NCI-H345 (cell line): Measurements from ENCODE around the gene ZBED4.
A peak's percentile ranks its signal among the peaks of the same experiment; 100 is the strongest.
"Not testable (repeated sequence)": the region's sequence is repeated elsewhere in the genome, so short reads cannot be mapped to it uniquely, and the experiment has no call there.

Source experiments
- DNase-seq: peaks from one replicate; lab custom pipeline; 2025; lab: John Stamatoyannopoulos, UW

The ZBED4 gene, protein sequence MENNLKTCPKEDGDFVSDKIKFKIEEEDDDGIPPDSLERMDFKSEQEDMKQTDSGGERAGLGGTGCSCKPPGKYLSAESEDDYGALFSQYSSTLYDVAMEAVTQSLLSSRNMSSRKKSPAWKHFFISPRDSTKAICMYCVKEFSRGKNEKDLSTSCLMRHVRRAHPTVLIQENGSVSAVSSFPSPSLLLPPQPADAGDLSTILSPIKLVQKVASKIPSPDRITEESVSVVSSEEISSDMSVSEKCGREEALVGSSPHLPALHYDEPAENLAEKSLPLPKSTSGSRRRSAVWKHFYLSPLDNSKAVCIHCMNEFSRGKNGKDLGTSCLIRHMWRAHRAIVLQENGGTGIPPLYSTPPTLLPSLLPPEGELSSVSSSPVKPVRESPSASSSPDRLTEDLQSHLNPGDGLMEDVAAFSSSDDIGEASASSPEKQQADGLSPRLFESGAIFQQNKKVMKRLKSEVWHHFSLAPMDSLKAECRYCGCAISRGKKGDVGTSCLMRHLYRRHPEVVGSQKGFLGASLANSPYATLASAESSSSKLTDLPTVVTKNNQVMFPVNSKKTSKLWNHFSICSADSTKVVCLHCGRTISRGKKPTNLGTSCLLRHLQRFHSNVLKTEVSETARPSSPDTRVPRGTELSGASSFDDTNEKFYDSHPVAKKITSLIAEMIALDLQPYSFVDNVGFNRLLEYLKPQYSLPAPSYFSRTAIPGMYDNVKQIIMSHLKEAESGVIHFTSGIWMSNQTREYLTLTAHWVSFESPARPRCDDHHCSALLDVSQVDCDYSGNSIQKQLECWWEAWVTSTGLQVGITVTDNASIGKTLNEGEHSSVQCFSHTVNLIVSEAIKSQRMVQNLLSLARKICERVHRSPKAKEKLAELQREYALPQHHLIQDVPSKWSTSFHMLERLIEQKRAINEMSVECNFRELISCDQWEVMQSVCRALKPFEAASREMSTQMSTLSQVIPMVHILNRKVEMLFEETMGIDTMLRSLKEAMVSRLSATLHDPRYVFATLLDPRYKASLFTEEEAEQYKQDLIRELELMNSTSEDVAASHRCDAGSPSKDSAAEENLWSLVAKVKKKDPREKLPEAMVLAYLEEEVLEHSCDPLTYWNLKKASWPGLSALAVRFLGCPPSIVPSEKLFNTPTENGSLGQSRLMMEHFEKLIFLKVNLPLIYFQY

DNA sequence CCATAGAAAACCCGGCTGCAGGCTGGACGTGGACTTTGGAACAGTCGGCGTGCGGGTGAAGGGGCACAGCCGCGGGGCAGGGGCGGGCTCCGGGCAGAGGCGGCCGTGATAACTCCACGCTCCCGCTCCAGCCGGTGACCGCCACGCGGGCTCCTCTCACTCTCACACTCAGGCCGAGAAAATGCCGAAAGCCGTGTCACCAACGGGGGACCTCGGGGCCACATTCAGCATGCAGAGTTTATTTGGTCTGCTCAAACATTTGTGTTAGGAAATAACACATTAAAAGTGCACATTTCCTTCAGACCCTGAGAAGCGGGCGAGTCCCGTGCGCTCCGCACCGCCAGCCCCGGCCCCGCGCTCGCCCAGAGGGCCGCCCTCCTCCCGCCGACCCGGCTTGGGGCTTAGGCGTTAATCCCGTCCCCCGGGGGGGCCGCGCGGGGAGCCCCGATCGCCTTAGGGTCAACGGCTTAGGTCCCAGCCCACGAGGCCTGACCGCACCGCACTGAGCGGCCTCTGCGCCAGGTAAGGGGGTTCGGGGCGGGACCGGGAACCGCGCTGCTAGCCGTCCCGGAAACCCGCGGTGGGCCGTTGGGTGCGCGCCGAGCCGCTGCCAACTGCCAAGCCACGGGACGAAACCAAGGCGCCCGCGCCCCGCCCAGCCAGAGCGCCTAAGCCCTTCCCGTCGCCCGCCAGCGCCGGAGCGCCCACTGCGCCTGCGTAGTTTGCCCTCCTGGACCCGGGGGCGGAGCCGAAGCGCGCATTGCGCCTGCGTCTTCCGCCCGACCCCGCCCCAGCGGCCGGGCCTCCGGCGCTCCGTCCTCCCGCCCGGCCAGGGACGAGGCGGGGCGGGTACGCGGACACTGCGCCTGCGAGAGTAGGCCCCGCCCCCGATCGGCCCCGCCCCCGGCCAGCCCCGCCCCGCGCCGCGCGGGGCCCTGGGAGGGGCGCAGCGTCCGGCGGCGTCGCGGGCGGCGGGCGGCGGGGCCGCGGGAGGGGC lies at the start of gene ZBED4:
TSS of gene ZBED4 (plus strand) at position 947 of the 997 bp plus-strand sequence. CDS start 29,819 bp downstream, outside the sequence.
- peak; percentile 95 for DNase-seq

DNA sequence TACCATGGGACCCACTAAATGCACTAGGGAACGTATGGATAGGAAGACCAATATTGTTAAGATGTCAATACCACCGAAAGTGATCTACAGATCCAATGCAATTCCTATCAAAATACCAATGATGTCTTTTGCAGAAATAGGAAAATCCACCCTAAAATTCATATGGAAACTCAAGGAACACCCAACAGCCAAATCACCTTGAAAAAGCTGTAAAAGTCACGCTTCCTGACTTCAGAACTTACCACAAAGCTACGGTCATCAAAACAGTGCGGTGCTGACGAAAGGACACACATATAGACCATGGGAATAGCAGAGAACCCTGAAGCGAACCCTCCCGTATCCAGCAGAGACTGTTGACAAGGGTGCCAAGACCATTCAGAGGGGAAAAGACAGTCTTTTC lies 46.5 kb upstream of the ZBED4 start:
- no peak for DNase-seq

DNA sequence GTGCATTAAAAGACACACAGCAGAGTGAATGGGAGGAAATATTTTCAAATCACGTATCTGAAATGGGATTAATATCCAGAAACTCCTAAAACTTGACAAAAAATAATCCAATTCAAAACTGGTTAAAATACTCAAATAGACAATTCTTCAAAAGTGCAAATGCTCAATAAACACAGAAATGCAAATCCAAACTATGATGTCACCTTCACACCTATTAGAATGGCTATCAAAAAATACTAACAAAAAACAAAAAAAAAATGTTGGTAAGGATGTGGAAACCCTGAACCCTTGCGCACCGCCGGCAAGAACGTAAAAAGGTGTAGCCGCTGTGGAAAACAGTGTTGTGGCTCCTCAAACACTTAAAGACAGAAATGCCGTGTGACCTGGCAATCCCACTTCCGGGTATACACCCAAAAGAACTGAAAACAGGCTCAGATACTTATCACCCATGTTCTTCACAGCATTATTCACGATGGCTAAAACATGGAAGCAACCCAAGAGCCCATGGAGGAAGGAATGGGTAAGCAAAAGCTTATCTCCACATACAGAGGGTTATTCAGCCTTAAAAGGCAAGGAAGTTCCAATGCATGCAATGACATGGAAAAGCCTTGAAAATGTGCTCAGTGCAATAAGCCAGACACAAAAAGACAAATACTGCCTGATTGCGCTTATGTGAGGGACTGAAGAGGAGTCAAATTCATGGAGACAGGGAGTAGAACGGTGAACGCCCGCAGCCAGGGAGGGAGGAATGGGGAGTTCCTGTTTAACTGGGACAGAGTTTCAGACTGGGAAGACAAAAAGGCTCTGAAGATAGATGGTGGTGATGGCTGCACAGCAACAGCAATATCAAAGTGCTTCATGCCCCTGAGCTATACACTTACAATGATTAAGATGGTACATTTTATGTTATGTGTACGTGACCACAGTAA lies 45.6 kb upstream of the ZBED4 start:
- DNase-seq, result no peak

DNA sequence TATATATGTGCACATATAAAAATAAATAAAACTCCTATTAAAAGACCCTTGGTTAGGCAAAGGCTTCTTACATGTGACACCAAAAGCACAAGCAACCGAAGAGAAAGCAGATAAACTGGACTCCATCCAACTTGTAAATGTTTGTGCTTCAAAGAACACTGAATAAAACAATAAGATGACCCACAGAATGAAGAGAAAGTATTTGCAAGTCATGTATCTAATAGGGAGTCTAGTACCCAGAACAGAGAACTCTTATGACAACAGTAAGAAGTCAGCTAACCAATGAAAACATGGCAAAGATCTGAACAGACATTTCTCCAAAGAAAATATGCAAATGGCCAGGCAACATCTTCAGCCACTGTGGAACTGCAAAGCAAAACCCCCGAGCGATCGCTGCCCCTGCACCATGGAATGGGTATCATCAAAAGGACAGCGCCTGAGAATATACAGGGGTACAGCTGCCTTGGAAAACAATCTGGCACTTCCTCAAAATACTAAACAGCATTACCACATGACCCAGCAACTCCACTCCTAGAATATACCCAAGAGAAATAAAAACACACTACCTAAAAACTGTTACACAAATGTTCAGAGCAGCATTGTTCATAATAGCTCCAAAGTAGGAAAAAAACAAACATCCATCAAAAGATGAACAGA lies 43.2 kb upstream of the ZBED4 start:
- DNase-seq, result no peak

DNA sequence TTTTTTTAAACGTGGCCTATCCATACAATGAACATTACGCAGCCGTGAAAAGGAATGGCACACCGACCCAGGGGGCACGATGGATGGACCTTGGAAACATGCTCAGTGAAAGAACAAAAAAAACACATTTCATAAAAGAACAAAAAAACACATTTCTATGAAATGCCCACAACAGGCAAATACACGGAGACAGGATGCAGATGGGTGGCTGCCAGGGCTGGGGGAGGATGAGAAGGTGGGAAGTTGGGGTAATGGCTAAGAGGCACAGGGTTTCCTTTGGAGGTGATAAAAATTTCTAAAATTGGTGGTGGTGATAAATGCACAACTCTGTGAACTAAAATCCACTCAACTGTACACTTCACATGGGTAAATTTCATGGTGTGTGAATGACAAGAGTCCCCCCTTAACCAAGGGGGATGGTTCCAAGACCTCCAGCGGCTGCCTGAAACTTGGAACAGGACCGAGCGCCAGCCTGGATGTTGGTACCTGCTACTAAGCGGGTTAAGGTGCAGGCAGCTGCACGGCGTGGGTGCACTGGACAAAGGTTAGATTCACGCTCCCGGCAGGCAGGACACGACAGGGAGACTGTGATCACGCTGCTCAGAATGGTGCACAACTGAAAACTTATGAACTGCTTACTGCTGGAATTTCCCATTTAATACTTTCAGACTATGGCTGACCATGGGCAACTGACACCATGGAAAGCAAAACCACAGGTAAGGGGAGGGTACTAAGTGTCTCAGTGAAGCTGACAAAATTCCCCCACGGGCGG lies 42.4 kb upstream of the ZBED4 start:
- no peak for DNase-seq

DNA sequence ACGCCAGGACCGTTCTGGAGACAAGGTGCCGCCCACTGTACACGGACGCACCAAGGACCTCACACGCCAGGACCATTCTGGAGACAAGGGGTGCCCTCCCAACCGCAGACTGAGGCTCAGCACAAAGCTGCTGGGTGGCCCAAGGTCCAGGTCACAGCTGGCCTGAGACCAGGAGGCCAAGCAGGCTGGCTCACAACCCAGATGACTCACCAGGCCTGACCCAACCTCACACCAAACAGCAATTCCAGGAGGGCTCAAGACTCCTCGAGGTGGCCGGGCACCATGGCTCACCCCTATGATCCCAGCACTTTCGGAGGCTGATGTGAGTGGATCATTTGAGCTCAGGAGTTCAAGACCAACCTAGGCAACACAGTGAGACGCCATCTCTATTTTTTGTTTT lies 40.8 kb upstream of the ZBED4 start:
- no peak for DNase-seq

DNA sequence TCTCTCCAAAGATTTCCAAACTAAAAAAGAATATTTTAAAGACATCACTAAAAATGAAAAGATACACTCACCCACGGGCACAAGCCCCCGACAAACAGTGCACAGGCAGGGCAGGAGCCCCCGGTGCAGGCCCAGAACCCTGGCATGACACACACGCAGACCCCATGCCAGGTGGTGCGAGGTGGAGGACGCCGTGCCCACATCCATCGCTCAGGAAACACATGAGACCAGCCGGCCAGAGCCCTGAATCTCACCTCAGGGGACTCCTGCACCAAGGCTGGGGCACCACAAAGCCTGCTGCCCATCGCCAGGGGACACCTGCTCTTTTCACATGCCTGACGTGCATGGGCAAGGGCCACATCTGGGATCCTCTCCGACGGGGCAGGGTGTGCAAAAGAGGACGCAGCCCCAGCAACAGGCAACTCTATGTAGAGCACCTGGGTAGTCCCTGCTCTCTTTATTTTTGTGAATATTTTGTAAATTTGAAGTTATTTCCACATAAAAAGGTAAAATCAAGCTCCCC lies 39.4 kb upstream of the ZBED4 start:
- DNase-seq, result no peak

DNA sequence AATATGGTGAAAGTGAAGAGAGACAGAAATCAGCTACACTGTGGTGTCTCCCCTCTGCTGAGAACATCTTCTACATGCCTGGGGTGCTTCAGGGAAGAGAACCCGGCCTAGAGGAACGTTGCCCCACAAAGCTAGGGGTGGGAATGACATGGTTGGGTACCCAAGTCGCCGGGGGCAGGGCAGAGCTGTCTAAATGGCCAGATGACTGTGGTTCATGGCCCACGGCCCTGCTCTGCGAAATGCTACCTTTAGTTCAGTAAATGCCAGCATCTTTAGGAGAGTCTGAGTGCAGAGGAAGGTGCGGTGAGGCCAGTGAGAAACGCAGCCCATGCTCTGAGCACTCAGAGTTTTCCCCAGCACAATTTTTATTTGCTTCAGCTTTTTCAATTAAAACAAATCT lies 38.8 kb upstream of the ZBED4 start:
- no peak for DNase-seq

DNA sequence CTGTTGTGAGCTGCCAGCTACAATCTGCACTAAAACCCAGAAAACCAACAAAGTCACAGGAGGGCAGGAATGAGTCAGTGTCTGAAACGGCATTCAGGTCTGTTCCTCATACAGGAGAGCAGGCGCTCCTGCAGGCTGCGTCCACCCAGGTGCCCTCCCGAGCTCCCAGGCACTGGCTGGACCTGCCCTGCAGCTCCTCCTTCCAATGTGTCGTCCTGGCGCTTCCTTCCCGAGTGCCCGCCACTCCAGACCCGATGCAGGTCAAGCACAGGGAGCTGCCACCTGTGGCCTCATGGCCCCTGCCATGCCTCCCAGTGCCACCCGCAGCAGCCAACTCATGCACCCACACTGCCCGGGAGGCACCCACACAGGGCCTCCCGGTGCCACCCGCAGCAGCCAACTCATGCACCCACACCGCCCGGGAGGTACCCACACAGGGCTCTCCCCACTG lies 38.0 kb upstream of the ZBED4 start:
- no peak for DNase-seq

DNA sequence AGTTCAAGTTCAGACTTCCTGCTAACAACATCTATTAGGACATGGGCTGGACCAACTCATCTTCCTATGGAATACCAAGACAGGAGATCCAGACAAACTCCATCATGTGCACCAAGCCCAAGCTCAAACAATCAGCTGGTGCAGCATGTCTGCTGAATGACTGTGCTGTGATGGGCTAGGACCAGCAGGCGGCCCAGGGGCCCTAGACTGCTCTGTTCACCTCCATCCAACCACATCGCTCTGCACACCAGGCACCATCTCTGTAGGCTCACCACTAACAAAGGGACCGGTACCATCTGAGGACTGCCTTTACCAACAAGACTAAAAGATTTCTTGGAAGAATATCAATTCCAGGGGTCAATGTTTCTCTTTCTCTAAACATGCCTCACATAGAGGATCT lies 36.3 kb upstream of the ZBED4 start:
- DNase-seq, result no peak

DNA sequence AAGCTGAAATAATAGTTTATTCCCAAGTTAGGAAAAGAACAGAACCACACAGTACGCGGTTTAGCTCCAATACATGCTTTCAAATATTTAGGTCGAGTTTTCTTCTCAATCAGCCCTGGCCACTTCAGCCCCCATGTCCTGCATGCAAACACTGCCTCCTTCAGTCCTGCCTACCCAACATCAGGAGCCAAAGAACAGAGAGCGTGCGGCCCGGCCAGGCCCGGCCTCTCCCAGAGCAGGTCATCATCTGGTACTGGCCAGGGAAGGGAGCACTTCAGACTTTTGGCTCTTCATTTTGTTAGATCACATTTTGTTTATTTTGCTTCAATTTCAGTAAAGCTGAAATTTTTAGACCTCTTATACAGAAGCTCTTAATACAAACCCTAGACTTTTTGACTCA lies 32.7 kb upstream of the ZBED4 start:
- no peak for DNase-seq

DNA sequence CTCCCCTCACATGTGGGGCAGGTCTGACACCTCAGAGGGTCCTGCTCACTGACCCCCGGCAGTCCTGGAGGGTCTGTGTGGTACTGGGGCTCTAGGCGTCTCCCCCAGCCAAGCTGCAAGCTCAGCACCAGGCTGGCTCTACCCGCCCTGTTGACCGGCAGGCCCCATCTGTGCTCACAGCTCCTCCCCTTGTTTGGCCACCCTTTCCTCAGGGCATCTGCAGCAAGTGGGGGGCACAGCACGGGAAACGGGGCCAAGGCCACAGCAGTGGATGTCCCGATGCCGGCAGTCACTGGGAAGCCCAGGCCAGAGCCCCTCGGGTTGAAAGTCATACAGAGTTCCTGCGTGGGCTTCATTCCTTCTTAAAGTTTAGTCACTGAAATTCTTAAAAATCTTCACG lies 31.9 kb upstream of the ZBED4 start:
- DNase-seq, result not testable (repeated sequence)

DNA sequence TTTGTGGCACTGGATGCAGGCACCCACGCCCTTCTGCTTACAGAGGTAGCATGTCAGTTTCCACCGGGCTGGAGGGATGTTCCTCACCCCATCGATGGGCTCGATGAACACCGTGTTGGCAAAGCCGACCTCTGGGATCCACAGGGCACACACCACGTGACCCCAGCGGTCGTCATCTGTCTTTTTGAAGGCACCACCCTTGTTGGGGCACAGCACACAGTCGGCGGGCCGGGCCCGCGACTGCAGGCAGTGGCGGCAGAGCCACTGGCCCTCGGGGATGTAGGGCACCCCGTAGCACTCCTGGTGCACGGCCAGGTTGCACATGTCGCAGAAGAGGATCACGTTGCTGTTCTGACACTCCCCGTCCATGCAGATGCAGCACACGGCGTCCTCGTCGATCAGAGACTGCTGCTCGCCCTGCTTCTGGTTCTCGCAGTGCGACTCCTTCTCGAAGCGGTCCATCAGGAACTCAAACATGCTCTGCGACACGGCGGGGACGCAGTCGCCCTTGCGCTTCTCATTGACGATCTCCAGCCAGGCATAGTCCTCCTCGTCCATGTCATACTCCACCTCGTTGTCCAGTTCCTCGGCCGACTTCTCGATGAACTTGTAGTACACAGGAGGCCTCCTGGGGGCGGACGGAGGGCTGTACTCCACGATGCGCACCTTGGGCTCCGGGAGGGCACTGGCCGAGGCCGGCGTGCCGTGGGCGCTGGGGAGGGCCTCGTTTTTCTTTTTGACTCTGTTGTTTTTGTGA lies 30.2 kb upstream of the ZBED4 start:
- no peak for DNase-seq

DNA sequence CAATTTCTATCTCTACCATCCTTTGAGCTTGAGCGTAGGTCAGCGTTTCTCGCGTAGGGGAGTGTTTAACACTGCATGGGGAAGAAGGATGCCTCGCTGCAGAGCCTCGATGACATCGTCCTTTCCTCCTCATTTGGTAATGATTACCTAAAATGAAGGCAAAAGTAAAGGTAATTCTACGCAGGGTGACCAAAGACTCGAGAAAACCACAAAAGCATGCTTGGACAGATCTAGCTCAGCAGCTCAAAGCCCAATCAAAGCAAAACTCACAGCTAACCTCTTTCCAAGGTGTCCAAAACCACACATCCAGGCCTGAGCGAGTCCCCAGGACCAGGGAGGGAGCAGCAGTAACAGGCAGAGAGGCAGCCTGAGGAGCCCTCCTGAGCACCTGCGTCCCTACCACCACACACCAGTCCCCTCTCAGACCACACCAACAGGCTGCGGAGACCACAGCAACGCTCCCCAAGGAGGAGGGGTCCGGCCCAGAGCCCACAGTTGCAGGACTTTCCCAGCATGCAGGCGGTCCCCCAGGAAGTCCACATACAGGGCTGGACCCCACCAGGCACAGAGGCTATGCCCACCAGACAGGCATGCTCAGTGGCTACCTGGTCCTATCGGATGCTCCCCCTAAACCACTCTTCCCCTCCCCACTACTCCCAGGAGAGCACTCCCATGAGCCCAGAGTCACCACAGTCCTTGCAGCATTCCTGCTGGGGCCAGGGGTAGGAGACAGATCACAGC lies 29.3 kb upstream of the ZBED4 start:
- no peak for DNase-seq

DNA sequence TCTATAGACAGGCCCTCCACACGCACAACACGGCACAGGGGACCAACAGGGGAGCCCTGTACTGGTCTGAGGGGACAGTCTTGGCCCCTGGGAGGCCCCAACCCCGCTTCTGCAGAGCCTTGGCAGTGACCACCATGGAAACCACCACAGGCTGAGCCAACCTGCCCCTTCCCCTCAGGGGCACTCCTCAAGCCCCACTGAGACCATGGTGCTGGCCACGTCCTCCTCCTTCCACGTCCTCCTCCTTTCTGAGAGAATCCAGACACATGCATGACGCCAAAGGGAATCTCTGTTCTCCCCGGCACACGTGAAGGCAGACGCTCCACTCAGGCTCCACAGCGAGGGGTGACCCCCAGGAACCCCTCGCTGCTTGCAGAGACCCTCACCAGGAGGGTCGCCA lies 28.7 kb upstream of the ZBED4 start:
- DNase-seq, result no peak

DNA sequence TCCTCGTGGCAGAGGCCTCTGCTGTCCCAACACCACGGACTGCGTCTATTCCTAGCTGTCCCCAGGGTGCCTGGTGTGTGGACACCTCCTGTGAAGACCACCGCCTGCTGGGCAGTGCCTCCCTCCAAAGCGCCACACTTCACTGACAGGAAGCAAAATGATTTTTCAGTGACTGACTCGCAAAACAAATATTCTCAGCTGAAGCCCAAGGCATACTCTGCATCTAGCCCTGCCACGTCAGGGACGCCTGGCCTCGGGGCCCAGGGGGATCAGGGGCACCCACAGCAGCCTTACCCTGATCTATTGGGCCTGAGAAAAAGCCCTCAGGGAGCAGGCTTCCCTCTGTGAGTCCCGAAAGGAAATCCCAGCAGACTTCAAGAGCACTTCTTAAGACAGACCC lies 28.2 kb upstream of the ZBED4 start:
- no peak for DNase-seq
